NT2/D1 (cell line): Measurements from ENCODE around the gene SPATA32.

ENCODE experiments used
- DNase-seq: peaks from one replicate; pipeline ENCODE4 v3.0.0-alpha.2; 2011; ENCODE audit warnings: low read depth, low spot score
- H3K27me3 ChIP-seq: 2 replicates; pipeline ENCODE4 v1.6.0; 2011; ENCODE audit warnings: mild to moderate bottlenecking; ENCODE audit not compliant: insufficient read length, insufficient read depth
- H3K36me3 ChIP-seq: 2 replicates; pipeline ENCODE4 v1.6.1; 2011; ENCODE audit warnings: mild to moderate bottlenecking, low read length, mixed read lengths; ENCODE audit not compliant: insufficient read depth, insufficient read length
- H3K4me1 ChIP-seq: 2 replicates; pipeline ENCODE4 v1.5.1; 2011; ENCODE audit not compliant: insufficient read depth, insufficient read length
- H3K4me3 ChIP-seq: 2 replicates; pipeline ENCODE4 v1.5.1; 2011; ENCODE audit warnings: low read depth; ENCODE audit not compliant: insufficient read length
- H3K9ac ChIP-seq: 2 replicates; pipeline ENCODE4 v1.6.0; 2011; ENCODE audit warnings: low read depth; ENCODE audit not compliant: insufficient read length
- H3K9me3 ChIP-seq: 2 replicates; pipeline ENCODE4 v1.5.1; 2011; ENCODE audit warnings: mild to moderate bottlenecking, low read length; ENCODE audit not compliant: insufficient read depth
- SUZ12 ChIP-seq: IDR thresholded peaks from 2 replicates; pipeline ENCODE4 v1.6.1; 2011; ENCODE audit not compliant: insufficient read length, insufficient read depth; ENCODE audit errors: extremely low read depth
- YY1 ChIP-seq: IDR thresholded peaks from 2 replicates; pipeline ENCODE4 v1.6.1; 2011; ENCODE audit not compliant: insufficient read length, insufficient read depth
- ZNF274 ChIP-seq: IDR thresholded peaks from 2 replicates; pipeline ENCODE4 v1.6.1; 2011; ENCODE audit warnings: mild to moderate bottlenecking, low read depth, low read length

The SPATA32 gene

DNA sequence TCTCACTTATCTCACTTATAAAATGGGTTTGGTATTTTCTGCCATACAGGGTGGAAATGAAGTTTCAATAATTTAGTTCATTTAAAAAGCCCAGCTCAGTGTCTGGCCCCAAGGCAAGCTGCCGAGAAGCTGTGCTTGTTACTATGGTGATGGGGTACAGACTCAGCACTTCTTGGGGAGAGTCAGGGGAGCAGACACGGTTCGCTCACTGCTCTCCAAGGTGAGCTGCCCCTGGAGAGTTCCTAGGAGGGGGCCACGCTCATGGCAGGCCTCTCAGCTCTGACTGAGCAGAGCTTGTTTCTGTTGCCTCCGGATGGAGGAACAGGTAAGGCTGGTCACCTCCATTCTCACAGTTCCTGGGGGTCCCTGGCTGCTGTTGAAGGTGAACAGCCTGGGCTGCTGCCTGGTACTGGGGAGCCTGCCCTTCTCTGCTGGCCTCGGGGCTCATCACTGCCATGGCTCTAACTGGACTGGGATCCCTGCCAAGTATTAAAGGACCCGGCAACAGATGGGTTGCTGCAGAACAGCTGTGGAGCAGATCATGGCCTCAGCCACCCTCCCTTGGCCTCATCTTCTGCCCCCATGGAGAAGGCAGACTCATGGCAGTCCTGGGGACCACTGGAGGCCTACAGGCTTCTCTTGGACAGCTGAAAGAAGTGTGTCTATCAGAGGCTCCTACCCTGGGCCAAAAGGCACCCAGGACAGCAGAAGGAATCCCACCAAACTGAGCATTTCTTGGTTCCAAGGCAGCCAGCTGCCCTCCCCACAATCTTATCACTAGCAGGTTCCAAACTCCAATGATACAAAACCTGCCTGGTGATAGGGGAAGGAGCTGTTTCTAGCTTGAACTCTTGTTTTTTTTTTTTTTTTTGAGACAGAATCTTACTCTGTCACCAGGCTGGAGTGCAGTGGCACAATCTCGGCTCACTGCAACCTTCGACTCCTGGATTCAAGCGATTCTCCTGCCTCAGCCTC lies 25.9 kb upstream of the SPATA32 start:
- H3K9ac ChIP-seq = no peak overlapping the region
- no peaks in the 10 kb centered on the region for H3K9me3 ChIP-seq
- no peak overlapping the region for H3K4me3 ChIP-seq
- TF ChIP-seq ZNF274 (no peak), SUZ12 (no peak), YY1 (no peak)
- no peak for DNase-seq
- peaks cover 9% of the 10 kb centered on the region for H3K4me1 ChIP-seq
- peaks cover 92% of the 10 kb centered on the region for H3K36me3 ChIP-seq
- no peaks in the 10 kb centered on the region for H3K27me3 ChIP-seq

DNA sequence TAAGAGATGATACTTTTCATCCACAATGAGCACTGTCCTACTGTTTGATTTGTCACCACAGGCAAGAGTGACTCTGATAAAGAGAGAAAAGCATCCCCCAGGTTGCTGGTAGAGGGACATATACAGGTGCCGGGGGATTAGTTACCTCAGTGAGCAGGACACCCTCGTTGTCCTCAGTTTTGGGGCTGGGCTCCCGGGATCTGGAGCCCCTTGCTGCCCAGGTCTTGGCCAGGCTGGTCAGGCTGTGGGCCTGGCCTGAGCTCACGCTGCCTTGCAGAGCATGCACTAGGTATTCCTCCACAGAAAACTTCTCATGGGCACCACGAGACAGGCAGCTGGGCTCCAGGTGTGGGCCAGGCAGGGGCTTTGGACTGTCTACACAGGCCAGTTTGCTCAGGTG lies 24.4 kb upstream of the SPATA32 start:
- Histone ChIP-seq H3K4me1 (peaks cover 7% of the 10 kb centered on the region), H3K9ac (no peak overlapping the region), H3K4me3 (no peak overlapping the region), H3K9me3 (no peaks in the 10 kb centered on the region), H3K36me3 (peaks cover 93% of the 10 kb centered on the region), H3K27me3 (no peaks in the 10 kb centered on the region)
- TF ChIP-seq YY1 (no peak), SUZ12 (no peak), ZNF274 (no peak)
- no peak for DNase-seq

DNA sequence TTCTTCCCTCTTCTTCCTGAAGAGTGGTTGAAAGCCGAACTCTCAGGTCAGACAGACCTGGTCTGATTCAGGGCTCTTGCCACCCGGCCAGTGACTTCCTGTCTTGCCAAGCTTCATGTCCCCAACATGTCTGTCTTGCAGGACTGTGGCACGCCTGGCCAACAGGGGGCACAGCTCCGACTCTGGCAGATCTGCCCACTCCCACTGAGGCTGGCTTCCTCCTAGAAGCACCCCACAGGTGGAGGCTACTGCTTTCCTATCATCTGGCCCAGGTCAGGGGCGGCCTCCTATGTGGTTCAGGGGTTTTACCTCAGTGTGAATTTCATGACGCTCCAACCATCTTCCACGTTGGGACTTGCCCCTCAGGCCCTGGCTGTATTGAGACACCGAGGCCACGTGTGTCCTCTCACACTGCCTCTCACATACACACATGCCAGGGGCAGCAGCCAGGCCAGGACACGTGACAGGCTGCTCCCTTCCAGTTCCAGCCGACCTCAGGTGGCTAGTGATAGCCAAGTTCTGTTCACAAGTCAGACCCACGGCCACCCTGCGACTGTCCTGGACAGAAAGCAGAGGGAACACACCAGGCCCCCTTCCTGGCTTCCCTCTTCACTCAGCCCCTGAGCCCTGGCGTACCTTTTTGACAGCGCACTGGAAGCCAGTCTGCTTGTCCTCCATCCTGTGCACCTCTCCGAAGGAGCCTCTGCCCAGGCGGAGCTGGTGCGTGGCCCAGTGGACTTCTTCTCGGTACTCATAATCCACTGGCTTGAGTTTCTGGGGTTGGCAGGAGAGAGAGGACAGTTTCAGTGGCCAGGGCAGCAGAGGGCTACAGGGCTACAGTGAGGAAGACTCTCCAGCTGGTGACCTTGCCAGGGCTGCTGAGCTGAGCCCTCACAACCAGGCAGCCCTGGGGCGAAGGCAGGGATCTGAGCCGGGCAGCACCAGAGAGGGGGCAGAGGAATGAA lies 22.6 kb upstream of the SPATA32 start:
- no peak for TF ChIP-seq ZNF274
- TF ChIP-seq YY1 = no peak
- no peak for TF ChIP-seq SUZ12
- H3K27me3 ChIP-seq = no peaks in the 10 kb centered on the region
- H3K9ac ChIP-seq = no peak overlapping the region
- H3K9me3 ChIP-seq = no peaks in the 10 kb centered on the region
- peaks cover 7% of the 10 kb centered on the region for H3K4me1 ChIP-seq
- no peak overlapping the region for H3K4me3 ChIP-seq
- peaks cover 86% of the 10 kb centered on the region for H3K36me3 ChIP-seq
- no peak for DNase-seq

DNA sequence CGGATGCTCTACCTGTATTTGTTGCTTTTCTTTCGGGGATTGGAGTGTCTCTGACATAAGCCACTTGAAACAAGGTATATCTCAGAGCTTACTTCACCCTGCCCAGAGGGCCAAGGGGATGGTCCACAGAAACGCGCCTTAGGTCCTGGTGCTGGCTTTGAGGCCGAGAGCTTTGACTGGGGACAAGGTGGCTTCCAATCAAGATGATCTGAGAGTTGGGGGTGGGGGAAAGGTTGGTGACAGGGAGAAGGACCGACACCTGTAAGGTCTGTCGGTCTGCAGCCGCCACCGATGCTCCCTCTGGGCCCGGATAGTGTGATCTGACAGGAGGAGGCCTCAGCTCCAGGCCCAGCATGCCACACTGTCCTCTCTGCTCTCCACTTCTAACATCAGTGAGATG lies 21.8 kb upstream of the SPATA32 start:
- no peak for TF ChIP-seq SUZ12
- TF ChIP-seq ZNF274 = no peak
- no peak for TF ChIP-seq YY1
- Histone ChIP-seq H3K27me3 (no peaks in the 10 kb centered on the region), H3K4me3 (no peak overlapping the region), H3K36me3 (peaks cover 84% of the 10 kb centered on the region), H3K9me3 (no peaks in the 10 kb centered on the region), H3K4me1 (peaks cover 7% of the 10 kb centered on the region), H3K9ac (no peak overlapping the region)
- DNase-seq = no peak

DNA sequence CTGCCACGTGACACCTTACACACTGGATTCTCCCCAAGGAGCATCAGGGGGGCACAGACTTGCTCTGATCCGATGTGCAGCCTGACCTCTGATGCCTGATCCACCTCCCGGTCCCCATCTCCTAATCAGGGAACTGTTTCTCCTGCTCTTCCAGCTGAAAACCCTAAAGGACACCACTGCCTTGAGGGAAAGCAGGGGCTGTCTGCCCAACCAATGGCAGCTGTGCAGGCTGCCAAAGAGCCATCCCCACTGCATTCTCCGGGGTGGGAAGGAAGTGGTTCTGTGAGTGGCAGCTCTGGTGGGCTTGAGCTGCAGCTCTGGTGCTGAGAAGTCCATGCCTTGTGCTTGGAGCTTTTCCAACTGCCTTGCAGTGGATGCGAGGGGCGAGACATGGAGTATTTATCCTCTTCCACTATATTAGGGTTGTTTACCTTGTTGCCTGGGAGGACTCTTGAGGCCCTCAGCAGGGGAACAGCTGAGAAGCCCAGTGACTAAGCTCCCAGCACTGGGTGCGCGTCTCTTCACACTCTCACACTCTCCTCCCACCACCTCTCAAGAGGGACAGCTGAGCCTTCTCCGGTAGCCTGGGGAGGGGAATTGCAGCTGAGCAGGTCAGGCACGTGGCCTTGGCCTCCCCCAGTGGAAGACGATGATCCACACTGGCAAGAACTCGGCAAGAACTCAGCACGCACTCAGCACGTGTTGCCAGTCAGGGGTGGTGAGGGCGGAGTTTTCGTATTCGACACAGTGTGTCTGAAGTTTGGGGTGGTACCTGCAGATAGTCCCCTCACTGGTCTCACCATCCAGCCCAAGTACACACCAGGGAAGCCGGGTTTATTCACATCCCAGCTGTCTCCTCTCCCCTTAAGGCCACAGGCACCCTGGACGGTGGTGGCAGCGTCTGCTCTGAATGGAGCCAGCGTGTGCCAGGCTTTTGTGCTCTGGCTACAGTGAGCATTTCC lies 21.1 kb upstream of the SPATA32 start:
- no peak overlapping the region for H3K9ac ChIP-seq
- no peaks in the 10 kb centered on the region for H3K27me3 ChIP-seq
- H3K9me3 ChIP-seq = no peaks in the 10 kb centered on the region
- H3K36me3 ChIP-seq = peaks cover 78% of the 10 kb centered on the region
- no peak for DNase-seq
- no peak overlapping the region for H3K4me3 ChIP-seq
- H3K4me1 ChIP-seq = peaks cover 7% of the 10 kb centered on the region
- TF ChIP-seq YY1 (no peak), SUZ12 (no peak), ZNF274 (no peak)

DNA sequence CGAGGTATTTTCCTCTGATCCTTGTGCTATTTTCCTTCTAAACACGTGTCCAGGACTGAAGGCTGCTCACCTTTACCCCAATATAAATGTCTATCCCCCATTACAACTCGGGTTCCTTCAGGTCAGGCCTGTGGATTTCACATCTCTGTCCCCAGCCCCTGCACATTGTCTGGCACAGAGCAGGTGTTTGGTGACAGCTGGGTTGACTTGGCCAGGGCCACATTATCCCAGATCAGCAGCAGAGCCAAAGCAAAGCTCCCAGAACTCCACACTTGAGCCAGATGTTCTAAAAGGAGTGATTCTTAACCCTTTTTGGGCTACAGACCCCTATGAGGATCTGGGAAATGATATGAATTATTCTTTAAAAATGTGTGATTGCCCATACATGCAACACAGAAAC lies 18.0 kb upstream of the SPATA32 start:
- H3K9me3 ChIP-seq = no peaks in the 10 kb centered on the region
- no peak overlapping the region for H3K4me3 ChIP-seq
- H3K27me3 ChIP-seq = no peaks in the 10 kb centered on the region
- no peak overlapping the region for H3K9ac ChIP-seq
- DNase-seq = no peak
- H3K36me3 ChIP-seq = peaks cover 55% of the 10 kb centered on the region
- peaks cover 11% of the 10 kb centered on the region for H3K4me1 ChIP-seq
- TF ChIP-seq SUZ12 = no peak
- TF ChIP-seq YY1 = no peak
- no peak for TF ChIP-seq ZNF274
